ENCODE data around the gene WDR7.

WDR7 gene

GRCh38 chr18:56650944-56651770 lies at the start of gene WDR7:
WDR7 (plus strand) TSS chr18:56651359; CDS start chr18:56672516, 21,157 bp downstream.
- peak; percentile 93 for DNase-seq (ENCODE audit: low spot score)

- DNase-seq (ENCODE audit: low spot score) = no peak
Observed at GRCh38 chr18:56606618-56607017, 44.5 kb upstream of the WDR7 start.

GRCh38 chr18:56615738-56616520 lies 35.2 kb upstream of the WDR7 start:
- no peak for DNase-seq (ENCODE audit: low spot score)

- DNase-seq (ENCODE audit: low spot score) = no peak
Observed at GRCh38 chr18:56627991-56628390, 23.2 kb upstream of the WDR7 start.

- peak; percentile 74 for DNase-seq (ENCODE audit: low spot score)
Observed at GRCh38 chr18:56632070-56633022, 18.8 kb upstream of the WDR7 start.

- DNase-seq (ENCODE audit: low spot score) = no peak
Observed at GRCh38 chr18:56635007-56635406, 16.2 kb upstream of the WDR7 start.

GRCh38 chr18:56637176-56637575 lies 14.0 kb upstream of the WDR7 start:
- peak; percentile 30 for DNase-seq (ENCODE audit: low spot score)

- peak; percentile 41 for DNase-seq (ENCODE audit: low spot score)
Observed at GRCh38 chr18:56637711-56638231, 13.4 kb upstream of the WDR7 start.

GRCh38 chr18:56638232-56639103 lies 12.7 kb upstream of the WDR7 start, which contains the start of gene TXNL1:
TXNL1 (minus strand) TSS chr18:56638592; CDS start chr18:56638440, 152 bp downstream.
- DNase-seq (ENCODE audit: low spot score) = peak; percentile 100

GRCh38 chr18:56639104-56639381 lies 12.1 kb upstream of the WDR7 start:
- DNase-seq (ENCODE audit: low spot score) = no peak

GRCh38 chr18:56639571-56639970 lies 11.6 kb upstream of the WDR7 start:
- no peak for DNase-seq (ENCODE audit: low spot score)

- DNase-seq (ENCODE audit: low spot score) = no peak
Observed at GRCh38 chr18:56641714-56642337, 9.3 kb upstream of the WDR7 start.

GRCh38 chr18:56643381-56643780 lies 7.8 kb upstream of the WDR7 start:
- DNase-seq (ENCODE audit: low spot score) = no peak

- DNase-seq (ENCODE audit: low spot score) = peak; percentile 62
Observed at GRCh38 chr18:56645415-56646016, 5.6 kb upstream of the WDR7 start.

GRCh38 chr18:56647071-56647470 lies 4.1 kb upstream of the WDR7 start:
- no peak for DNase-seq (ENCODE audit: low spot score)

GRCh38 chr18:56647951-56648893 lies 2.9 kb upstream of the WDR7 start:
- DNase-seq (ENCODE audit: low spot score) = no peak

GRCh38 chr18:56649996-56650395 lies 1.2 kb upstream of the WDR7 start:
- no peak for DNase-seq (ENCODE audit: low spot score)

- no peak for DNase-seq (ENCODE audit: low spot score)
Observed at GRCh38 chr18:56651771-56652092, 573 bp downstream of the WDR7 start.

GRCh38 chr18:56652802-56653201 lies 1.6 kb downstream of the WDR7 start:
- DNase-seq (ENCODE audit: low spot score) = no peak
